ENCODE measurements around the gene DBP.

DNA sequence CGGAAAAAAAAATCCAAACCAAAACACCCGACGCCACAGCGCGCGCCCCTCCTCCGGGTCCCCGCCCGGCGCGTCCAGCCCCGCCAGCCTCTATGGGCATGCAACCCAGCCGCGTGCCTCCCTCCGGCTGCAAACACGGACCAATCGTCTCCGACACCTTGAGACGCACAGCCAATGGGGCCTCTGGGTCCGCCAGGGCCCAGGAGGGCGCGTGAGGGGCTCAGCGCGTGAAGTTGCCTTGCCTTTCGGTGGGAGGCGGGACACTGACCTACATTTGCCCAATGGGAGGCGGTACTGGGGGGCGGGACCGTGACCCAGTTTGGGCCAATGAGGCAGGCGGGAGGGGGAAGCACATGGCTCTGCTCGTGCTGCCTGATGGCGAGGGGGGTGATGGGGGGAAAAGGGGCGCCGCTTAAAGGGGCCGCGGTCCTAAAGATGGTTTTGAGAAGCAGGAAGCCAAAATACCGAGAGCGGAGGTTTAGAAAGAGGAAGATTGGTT lies 319 bp upstream of the DBP start:
- TF ChIP-seq, protein P1, sequence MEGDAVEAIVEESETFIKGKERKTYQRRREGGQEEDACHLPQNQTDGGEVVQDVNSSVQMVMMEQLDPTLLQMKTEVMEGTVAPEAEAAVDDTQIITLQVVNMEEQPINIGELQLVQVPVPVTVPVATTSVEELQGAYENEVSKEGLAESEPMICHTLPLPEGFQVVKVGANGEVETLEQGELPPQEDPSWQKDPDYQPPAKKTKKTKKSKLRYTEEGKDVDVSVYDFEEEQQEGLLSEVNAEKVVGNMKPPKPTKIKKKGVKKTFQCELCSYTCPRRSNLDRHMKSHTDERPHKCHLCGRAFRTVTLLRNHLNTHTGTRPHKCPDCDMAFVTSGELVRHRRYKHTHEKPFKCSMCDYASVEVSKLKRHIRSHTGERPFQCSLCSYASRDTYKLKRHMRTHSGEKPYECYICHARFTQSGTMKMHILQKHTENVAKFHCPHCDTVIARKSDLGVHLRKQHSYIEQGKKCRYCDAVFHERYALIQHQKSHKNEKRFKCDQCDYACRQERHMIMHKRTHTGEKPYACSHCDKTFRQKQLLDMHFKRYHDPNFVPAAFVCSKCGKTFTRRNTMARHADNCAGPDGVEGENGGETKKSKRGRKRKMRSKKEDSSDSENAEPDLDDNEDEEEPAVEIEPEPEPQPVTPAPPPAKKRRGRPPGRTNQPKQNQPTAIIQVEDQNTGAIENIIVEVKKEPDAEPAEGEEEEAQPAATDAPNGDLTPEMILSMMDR (IDR thresholded peaks at IDR 0.05), result peak in 1 of 6 experiments; percentile 46
- peak in 1 of 2 donors; percentile 35 for TF ChIP-seq POLR2A (IDR thresholded peaks at IDR 0.05)
